BJ (cell line): ENCODE measurements around the gene MND1. TPM values are rescaled to one million over a fixed set of nuclear protein-coding genes. Genes with fewer than 3 reads are reported as not detected.
"Not testable (repeated sequence)": the region's sequence is repeated elsewhere in the genome, so short reads cannot be mapped to it uniquely, and the experiment has no call there.

ENCODE experiments used
- CTCF ChIA-PET: fragments of 350-600 bp; formaldehyde crosslinking; extraction: SDS; loops from one replicate; lab custom pipeline; 2021; ENCODE audit warnings: antibody characterized with exemption, inconsistent platforms; lab: Yijun Ruan, JAX
- POLR2A ChIA-PET: fragments of 300-600 bp; sonication (Branson Sonifier 250); formaldehyde crosslinking; extraction: SDS; loops from one replicate; lab custom pipeline; 2021; ENCODE audit warnings: antibody characterized with exemption; lab: Charles Lee
- DNase-seq: peaks from one replicate; pipeline ENCODE4 v3.0.0-alpha.2; 2011; ENCODE audit warnings: low read depth
- H3K27me3 ChIP-seq: 2 replicates; pipeline ENCODE4 v1.6.0; 2011; ENCODE audit warnings: low read length; ENCODE audit not compliant: control insufficient read depth, insufficient read depth
- H3K36me3 ChIP-seq: 2 replicates; pipeline ENCODE4 v1.5.1; 2011; ENCODE audit warnings: low read length; ENCODE audit not compliant: control insufficient read depth, insufficient read depth
- H3K4me3 ChIP-seq: 2 replicates; pipeline ENCODE4 v1.5.1; 2011; ENCODE audit warnings: low read depth, mild to moderate bottlenecking, control low read depth, low read length
- polyA plus RNA-seq: library from polyadenylated mRNA; depleted of rRNA; stranded (reverse); fragments of >200 nt; gene quantifications from 2 replicates; pipeline ENCODE4 v1.2.3, GENCODE V29; 2011
- TF ChIP-seq, protein P1 (sequence below): IDR thresholded peaks from 2 replicates; pipeline ENCODE4 v1.5.1; 2011; ENCODE audit warnings: low read depth, mild to moderate bottlenecking, control low read depth, inconsistent platforms, low read length, moderate library complexity; ENCODE audit not compliant: insufficient read depth

MND1 gene
- polyA plus RNA-seq, 1 experiment, result 0.44 TPM

GRCh38 chr4:153448003-153448731 lies 103.7 kb downstream of the MND1 start:
- H3K36me3 ChIP-seq, result no peaks in the 10 kb centered on the region
- TF ChIP-seq, protein P1, sequence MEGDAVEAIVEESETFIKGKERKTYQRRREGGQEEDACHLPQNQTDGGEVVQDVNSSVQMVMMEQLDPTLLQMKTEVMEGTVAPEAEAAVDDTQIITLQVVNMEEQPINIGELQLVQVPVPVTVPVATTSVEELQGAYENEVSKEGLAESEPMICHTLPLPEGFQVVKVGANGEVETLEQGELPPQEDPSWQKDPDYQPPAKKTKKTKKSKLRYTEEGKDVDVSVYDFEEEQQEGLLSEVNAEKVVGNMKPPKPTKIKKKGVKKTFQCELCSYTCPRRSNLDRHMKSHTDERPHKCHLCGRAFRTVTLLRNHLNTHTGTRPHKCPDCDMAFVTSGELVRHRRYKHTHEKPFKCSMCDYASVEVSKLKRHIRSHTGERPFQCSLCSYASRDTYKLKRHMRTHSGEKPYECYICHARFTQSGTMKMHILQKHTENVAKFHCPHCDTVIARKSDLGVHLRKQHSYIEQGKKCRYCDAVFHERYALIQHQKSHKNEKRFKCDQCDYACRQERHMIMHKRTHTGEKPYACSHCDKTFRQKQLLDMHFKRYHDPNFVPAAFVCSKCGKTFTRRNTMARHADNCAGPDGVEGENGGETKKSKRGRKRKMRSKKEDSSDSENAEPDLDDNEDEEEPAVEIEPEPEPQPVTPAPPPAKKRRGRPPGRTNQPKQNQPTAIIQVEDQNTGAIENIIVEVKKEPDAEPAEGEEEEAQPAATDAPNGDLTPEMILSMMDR, result no peak
- ChIA-PET CTCF (no interaction called here), POLR2A (no interaction called here)
- no peaks in the 10 kb centered on the region for H3K27me3 ChIP-seq
- DNase-seq, result no peak
- H3K4me3 ChIP-seq, result no peak overlapping the region

- Histone ChIP-seq H3K4me3 (no peak overlapping the region), H3K27me3 (no peaks in the 10 kb centered on the region), H3K36me3 (no peaks in the 10 kb centered on the region)
- TF ChIP-seq, protein P1, result no peak
- ChIA-PET CTCF (interaction anchor here (0.6 kb wide), 1 partner anchor 45 kb away, joined by 3 read pairs; no protein-coding TSS in a partner anchor), POLR2A (no interaction called here)
- DNase-seq, result no peak
These were observed 104.8 kb downstream of the MND1 start for GRCh38 chr4:153449338-153449737.

DNA sequence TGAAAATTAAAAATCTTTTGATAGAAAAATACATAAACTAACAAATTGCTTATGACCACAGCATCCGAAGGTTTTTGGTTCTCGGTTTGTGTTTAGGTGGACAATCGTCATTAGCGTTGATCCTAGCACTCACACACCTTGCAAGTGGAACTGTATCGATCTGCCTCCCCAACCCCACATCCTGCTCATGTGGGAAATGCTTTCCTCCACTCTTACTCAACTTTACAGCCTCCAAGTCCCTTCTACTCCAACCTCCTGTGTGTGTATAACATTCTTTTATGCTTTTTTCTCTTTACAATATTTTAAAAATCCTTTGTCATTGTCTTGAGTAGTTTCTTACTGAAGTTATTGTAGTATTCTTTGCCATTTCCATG lies 106.0 kb downstream of the MND1 start:
- ChIA-PET POLR2A (no interaction called here), CTCF (no interaction called here)
- Histone ChIP-seq H3K4me3 (no peak overlapping the region), H3K27me3 (no peaks in the 10 kb centered on the region), H3K36me3 (no peaks in the 10 kb centered on the region)
- DNase-seq, result no peak
- TF ChIP-seq, protein P1, result no peak

- CTCF ChIA-PET, H3K36me3 ChIP-seq, H3K4me3 ChIP-seq, H3K27me3 ChIP-seq, DNase-seq, POLR2A ChIA-PET: not testable (repeated sequence)
These were observed 106.7 kb downstream of the MND1 start for GRCh38 chr4:153451145-153451544.

- no peak overlapping the region for H3K4me3 ChIP-seq
- DNase-seq, result no peak
- CTCF ChIA-PET, result interaction anchor here (0.8 kb wide), 2 partner anchors 33 to 124 kb away, joined by 3 read pairs; no protein-coding TSS in a partner anchor
- no peaks in the 10 kb centered on the region for H3K27me3 ChIP-seq
- TF ChIP-seq, protein P1, result no peak
- POLR2A ChIA-PET, result no interaction called here
- H3K36me3 ChIP-seq, result no peaks in the 10 kb centered on the region
These were observed 107.6 kb downstream of the MND1 start for GRCh38 chr4:153451911-153452657.
